Stimulated activated CD4-positive, alpha-beta T cell treated with anti-CD3 and anti-CD28 coated beads, TNF-alpha, amount 100 ng/mL, for 48 hours (primary cell): ENCODE data around the gene FDXR.
"Not testable (repeated sequence)": the region's sequence is repeated elsewhere in the genome, so short reads cannot be mapped to it uniquely, and the experiment has no call there.

Source experiments
- DNase-seq, 3 donors: peaks; one replicate each; pipeline ENCODE4 v3.0.0-alpha.2; 2020; ENCODE audit warnings: low read depth in 3 of 3

FDXR gene

GRCh38 chr17:74872313-74873036, at the start of gene FDXR:
TSS of gene FDXR (minus strand) at chr17:74872994. CDS start at chr17:74872944, 50 bp downstream.
- DNase-seq: no peak

DNA sequence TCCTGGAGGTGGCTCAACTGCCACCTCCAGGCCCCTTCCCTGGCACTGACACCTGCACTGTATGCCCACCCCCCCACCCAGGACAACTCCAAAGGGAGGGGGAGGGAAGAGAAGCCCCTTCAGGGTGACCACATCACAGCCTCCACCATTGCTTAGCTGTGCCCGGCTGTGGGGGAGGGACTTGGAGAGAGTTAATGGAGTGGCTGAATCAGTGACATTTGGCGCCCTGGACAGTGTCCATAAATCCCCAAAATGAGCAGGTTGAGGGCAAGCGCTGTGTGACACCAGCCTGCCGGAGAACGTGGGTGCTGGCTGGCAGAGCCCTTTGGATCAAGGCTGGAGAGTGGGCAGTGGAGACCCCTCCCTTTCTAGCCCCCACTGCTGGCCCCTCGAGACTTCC, 49.4 kb upstream of the FDXR start:
- no peak for DNase-seq

DNA sequence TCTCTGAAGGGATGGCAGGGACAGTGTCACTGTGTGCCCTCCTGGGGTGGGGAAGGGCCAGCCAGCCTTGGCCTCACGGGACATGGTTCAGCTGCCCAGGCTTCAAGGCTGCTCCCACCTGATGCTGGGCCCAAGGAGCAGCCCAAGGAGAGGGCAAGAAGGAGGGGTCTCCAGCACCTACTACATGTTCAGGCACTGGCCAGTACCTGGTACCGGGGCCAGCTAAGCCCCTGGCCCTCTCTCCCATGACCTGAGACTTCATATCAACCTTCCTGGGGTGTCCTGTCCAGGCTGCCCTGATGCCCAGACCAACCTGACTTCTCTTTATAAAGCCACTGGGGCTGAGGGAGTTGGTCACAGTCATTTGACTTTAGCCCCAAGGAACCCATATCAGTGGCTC, 49.0 kb upstream of the FDXR start:
- DNase-seq: no peak

DNA sequence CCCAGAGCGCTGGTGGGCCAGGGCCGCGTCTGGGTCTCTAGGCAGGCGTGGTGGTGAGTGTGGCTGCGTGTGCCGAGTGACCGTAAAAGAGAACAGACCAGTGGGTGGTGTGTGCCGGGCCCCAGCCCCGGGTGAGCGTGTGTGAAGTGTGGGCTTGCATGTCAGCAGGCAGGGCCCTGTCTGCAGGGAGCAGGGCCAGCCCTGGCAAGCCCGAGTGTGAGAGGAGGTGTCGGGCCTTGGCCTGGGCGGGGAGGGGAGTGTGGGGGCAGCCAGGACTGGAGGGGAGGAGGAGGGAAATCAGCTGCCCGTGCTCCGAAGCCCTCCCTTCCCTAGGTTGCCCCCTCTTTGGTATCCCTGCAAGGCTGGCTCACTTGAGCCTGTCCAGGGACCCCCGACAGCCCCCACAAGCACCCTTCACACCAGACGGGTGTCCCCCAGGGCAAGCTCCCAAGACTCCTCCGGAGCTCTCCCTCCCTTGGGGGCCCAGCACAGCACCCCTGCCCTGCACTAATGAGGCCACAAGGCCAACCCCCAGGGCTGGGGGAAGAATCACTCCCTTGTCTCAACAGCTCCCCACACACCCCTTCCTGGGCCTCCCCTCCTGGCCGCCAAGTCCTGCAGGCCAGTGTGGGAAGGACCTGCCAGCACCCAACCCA, 48.4 kb upstream of the FDXR start:
- no peak for DNase-seq

DNA sequence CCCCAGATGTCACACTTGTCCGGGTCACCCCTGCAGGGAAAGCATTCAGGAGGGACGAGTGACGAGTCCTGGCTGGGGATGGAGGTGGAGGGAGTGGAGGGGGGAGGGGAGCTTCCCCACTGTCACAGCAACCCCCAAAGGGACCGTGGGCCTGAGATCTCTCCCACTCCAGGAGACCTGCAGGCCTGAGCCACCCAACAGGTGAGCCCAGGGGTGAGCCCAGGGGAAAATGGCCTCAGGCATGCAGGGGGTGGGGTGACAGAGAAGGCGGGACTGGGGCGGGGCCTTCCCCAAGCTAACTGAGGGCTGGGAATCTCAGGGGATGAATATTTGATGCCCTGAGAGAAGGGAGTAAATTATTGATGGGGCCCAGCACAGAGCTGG, 47.8 kb upstream of the FDXR start:
- no peak for DNase-seq

DNA sequence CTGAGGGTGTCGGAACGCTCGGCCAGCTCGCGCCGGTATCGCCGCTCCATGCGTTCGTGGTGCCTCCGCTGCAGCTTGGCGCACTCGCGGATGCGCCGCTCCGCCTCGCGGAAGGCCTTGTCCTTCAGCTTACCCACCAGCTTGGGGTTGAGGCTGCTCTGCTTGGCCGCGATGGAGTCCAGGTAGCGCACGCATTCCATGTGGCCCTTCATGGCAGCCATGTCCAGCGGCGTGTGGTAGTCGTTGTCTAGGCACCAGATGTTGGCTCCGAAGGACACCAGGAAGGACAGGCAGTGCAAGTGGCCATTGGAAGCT, 47.5 kb upstream of the FDXR start:
- no peak for DNase-seq

- DNase-seq: no peak
Observed at GRCh38 chr17:74919440-74920305, 46.9 kb upstream of the FDXR start.

- DNase-seq: no peak
Observed at GRCh38 chr17:74918906-74919305, 46.1 kb upstream of the FDXR start.

GRCh38 chr17:74917430-74917829, 44.6 kb upstream of the FDXR start:
- no peak for DNase-seq

GRCh38 chr17:74916851-74917199, 44.0 kb upstream of the FDXR start:
- no peak for DNase-seq

DNA sequence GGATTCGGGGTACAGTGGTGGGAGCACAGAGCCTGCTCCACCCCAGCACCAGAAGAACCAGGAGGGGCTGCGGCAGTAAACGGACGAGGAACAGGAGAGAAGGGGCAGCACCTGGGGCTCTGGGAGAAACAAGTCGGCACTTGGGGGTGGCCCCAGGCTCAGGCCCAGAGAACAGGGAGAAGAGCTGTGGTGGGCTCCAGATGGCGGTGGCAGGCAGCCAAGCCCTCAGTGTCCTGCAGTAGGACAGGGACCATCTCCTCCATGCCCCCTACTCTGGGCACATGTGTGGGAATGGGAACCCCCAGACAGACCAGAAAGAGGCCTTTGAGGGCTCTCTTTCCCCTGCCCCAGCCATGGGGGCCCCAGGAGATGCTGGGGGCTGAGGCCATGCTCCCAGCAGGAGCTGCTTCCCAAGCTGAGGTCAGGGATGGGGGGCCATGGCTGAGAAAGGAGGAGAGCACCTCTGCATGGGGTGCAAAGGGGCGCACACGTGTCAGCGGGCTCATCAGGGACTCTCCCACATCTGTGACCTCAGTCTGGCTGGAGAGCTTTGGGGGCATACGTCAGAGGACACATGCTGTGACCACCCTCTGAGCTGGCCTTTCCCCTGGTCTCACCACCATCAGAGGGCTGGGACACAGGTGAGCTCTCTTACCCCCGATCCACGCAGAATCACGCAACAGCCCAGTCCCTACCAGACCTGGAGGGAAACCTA, 43.5 kb upstream of the FDXR start:
- DNase-seq: no peak

DNA sequence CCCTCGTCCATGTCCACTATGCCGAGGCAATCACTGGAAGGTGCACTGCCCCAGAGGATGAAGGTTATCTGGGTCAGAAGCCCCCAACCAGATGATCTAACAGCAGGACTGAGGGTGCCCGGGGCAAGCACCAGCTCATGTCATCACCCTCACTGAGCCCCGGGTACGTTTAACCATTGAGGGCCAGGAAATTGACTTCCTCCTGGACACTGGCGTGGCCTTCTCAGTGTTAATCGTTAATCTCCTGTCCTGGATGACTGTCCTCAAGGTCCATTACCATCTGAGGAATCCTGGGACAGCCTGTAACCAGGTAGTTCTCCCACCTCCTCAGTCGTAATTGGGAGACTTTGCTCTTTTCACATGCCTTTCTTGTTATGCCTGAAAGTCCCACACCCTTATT, 38.6 kb upstream of the FDXR start:
- DNase-seq: not testable (repeated sequence)

DNA sequence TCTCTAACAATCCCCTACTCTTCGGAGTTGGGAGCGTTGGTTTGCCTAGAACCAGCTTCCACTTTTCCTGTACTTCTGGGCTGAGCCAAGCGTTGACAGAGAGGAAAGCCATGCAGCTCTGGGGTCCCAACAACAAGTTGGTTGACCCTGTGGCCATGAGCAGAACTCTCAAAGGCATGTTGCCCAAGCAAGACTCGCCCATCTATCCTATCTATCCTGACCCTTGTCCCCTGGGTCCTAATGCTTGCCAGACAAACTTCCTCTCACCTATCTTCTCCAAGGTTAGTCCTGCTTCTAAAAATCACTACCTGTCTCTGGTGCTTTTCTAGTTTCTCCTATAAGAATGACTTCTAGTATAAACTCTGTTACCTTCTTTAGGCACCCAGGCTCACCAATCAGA, 36.3 kb upstream of the FDXR start:
- DNase-seq: not testable (repeated sequence)

DNA sequence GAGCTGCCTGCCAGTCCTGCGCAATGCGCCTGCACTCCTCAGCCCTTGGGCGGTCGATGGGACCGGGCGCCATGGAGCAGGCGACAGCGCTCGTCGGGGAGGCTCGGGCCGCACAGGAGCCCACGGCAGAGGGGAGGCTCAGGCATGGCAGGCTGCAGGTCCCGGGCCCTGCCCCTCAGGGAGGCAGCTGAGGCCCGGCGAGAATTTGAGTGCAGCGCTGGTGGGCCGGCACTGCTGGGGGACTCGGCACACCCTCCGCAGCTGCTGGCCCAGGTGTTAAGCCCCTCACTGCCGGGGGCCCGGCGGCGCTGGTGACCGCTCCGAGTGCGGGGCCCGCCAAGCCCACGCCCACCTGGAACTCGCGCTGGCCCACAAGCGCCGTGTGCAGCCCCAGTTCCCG, 34.2 kb upstream of the FDXR start:
- no peak for DNase-seq

- DNase-seq: not testable (repeated sequence)
Observed at GRCh38 chr17:74906214-74906793, 33.5 kb upstream of the FDXR start.

DNA sequence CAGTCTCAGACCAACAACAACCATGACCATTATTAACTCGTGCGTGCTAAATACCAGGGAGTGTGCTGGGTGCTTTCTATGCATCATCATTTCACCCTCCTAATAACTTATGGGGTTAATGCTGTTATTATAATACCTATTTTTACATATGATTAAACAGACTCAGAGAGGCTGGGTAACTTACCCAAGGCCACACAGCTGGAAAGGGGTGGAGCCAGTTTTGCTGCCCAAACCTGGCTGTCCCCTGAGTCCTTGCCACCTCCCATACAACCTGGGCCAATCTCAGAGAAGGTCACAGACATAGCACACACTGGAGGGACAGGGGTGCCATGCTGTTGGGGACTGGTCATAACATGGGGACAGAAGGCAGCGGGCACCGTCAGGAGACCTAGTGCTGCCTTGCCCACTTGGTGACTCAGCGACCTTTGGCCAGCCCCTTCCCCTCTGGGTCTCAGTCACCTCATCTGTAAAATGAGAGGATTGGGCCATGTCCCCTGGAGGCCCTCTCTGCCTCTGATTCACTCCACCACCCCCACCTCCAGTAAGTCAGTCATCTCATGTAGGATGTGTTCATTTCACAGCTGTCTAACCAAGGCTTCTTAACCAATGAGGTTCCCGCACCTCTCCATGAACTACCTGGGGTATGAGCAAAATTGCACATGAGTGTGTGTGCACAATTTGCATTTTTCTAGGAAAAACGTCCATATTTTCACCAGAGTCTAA, 32.1 kb upstream of the FDXR start:
- DNase-seq: no peak

DNA sequence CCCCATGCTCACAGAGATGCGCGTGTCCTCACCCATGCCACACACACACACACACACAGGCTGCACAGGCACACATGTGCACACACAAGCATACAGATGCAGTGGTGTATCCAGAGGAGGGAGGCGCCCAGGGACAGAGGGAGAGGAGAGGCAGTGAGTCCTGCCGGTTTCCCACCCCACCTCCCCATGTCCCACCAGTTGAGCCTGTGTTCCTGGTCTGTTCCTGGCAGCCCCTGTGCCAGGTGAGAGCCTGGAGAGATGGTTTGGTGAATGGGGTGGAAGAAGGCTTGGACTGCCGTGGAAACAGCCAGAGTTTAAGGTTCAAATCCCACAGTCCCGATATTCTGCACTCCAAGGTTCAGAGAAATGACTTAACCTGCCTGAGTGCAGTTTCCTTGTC, 30.9 kb upstream of the FDXR start:
- no peak for DNase-seq

DNA sequence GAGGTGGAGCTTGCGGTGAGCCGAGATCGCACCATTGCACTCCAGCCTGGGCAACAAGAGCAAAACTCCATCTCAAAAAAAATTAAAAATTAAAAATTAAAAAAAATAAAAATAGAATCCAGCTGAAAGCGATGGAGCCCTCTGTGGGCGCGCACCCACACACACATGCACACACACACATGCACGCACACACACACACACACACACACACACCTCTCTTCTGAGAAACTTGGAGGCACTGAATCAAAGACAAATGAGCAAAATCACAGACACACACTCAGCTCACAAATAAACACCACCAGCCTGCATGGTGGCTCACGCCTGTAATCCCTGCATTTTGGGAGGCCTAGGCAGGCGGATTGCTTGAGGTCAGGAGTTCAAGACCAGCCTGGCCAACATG, 30.2 kb upstream of the FDXR start:
- DNase-seq: no peak

DNA sequence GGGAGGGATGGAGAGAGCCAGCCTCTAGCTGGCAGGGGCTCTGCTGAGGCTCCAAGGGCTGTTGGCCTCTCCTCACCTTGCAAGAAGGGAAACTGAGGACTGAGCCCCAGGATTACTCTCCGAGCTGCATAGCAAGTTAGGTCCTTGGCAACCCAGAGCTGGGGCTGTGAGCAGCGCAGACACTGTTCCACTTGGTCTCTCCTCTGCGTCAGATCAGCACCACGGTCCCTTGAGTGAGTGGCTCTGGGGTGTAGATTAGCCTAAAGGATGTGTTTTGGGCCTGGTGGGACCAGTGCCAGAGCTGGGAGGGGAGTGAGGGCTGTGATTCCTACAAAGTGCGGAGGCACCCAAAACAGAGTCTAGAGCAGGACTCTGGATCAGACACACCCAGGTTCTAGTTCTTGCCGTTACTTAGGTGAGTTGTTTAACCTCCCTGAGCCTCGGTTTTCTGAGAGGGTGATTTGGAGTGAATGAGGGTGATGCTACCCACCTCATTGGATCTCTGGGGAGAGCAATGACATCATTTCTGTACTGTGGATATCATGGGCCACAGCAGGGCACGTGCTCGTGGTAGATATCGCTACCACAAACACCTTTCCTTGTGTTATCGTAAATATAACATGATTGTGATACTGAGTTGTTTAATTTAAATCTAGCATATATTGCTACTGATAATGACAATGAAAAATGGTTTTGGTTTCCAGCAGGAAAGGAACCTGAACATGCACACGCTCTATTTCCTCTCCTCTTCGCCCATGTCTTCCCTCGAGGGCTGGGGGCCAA, 28.8 kb upstream of the FDXR start:
- DNase-seq: no peak

DNA sequence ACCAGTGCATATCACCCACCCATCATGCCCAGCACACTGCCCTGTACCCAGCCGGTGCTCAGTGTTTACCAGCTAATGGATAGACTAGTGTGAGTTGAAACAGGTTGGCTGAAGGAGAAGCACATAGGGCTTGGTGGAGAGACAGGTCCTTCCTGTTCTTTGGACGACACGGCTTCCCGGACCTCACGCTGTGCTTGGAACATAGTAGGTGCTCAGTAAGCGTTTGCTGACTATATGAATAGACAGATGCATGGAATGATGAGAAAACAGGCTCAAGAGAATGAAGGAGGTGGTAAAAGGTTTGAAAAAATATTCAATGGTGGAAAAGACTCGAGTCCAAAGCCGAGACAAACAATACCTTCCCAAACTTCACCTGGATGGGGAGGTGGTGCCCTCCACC, 27.4 kb upstream of the FDXR start:
- no peak for DNase-seq
